ENCODE data around the gene CD6.

CD6 gene

DNA sequence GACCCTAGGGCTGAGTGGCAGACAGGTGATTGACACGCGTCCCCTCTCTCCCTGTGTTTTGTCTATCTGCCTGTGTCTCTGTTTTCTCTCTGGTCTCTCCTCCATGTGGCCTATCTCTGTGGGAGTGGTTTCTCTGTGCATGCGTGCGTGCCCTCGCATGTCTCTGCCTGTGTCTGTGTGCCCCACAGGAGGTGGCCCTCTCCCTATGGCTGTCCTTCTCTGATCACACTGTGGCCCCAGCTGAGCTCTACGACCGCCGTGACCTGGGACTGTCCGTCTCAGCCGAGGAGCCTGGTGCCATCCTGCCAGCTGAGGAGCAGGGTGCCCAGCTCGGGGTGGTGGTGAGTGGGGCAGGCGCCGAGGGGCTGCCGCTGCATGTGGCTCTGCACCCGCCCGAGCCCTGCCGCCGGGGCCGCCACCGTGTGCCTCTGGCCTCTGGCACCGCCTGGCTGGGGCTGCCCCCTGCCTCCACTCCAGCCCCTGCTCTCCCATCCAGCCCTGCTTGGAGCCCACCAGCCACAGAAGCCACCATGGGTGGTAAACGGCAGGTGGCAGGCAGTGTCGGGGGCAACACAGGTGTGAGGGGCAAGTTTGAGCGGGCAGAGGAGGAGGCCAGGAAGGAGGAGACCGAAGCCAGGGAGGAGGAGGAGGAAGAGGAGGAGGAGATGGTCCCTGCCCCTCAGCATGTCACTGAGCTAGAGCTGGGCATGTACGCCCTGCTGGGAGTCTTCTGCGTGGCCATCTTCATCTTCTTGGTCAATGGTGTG lies 35.6 kb upstream of the CD6 start:
- DNase-seq = no peak

DNA sequence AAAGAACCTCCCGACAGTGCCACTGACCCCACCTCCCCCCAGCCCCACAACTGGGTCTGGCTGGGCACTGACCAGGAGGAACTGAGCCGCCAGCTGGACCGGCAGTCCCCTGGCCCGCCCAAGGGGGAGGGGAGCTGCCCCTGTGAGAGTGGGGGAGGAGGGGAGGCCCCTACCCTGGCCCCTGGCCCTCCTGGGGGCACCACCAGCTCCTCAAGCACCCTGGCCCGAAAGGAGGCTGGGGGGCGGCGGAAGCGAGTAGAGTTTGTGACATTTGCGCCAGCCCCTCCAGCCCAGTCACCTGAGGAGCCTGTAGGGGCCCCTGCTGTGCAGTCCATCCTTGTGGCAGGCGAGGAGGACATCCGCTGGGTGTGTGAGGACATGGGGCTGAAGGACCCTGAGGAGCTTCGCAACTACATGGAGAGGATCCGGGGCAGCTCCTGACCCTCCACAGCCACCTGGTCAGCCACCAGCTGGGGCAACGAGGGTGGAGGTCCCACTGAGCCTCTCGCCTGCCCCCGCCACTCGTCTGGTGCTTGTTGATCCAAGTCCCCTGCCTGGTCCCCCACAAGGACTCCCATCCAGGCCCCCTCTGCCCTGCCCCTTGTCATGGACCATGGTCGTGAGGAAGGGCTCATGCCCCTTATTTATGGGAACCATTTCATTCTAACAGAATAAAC lies 34.9 kb upstream of the CD6 start:
- DNase-seq = no peak

DNA sequence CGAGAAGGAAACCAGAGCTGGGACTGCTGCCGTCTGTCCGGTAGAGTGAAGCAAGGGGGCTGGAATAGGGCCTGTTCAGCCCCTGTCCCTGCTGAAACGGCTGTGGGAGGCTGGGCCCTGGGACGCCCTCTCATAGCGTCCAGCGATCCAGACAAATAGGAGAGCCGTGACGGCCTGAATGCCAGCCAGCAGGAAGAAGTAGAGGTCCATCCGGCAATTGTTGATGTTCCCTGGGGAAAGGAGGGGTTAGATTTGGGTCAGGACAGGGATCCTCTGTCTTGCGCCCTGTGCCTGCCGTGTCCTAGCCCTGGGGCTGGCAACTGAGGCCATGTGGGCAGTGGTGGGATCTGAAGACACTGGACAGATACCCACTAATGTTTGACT lies 34.3 kb upstream of the CD6 start:
- no peak for DNase-seq

DNA sequence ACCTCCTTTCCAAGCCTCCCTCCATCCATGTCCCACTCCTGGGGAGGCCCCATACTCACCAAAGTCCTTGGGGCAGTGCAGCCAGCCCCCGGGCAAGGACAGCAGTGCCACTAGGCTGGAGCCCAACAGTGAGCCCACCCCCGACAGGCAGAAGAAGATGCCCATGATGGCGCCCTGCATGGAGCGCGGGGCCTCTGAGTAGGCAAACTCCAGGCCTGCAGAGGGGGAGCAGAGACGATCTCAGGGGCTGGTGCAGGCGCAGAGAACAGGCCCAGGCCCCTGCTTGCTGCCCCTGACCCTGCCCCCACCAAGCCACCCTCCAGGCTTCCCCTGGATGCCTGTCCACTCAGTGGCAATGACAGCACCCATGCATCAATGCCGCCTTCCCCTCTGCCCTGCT lies 33.7 kb upstream of the CD6 start:
- DNase-seq = no peak

DNA sequence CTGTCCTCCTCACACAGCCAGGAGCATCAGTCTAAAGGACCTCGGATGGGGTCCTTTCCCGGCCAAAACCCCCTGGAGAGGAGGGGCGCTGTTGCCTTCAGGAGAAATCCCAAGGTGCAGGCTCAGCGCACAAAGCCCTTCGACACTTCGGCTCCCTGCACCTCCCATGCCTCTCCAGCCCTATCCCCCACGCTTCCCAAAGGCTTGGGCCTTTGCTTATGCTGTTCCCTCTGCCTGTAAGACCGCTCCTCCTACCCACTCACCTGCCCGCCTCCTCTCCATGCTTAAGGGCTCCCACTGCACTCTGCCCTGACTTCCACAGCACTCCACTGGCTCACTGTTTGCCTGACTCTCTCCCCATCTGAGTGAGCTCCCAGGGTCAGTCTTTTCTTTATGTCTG lies 33.0 kb upstream of the CD6 start:
- DNase-seq = no peak

DNA sequence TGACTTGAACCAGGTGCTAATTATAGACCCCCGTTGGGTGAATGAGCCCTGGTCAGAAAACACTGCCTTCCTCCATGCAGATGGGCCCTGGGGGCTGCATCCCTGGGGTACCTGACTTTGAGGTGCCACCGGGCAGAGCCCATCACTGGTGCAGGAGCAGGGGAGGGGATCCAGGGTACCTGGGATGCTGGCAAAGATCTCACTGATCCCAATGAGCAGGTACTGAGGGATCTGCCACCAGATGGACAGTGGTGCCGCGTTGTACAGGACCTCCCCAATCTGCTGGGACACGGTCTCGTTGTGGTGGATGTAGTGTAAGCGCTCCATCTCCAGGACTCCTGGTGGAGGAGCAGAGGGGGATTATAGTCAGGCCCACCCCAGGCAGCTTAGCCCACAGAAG lies 32.2 kb upstream of the CD6 start:
- DNase-seq = no peak

DNA sequence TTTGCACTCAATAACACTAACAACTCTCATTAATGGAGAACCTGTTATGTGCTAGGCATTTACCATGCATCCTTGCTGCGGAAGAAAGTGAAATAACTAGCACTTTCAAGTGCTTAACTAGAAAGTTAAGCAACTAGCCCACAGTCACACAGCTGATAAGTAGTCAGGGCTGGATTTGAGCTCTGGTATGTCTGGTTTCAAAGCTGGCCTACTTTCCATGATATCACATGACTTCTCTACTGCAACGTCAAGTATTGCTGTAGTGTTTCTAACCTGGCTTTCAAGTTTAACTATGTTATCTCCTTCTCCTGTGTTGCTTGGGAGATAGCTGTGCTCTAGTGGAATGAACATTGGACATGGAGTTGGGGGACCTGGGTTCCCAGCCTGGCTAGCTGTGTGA lies 31.6 kb upstream of the CD6 start:
- DNase-seq = no peak

DNA sequence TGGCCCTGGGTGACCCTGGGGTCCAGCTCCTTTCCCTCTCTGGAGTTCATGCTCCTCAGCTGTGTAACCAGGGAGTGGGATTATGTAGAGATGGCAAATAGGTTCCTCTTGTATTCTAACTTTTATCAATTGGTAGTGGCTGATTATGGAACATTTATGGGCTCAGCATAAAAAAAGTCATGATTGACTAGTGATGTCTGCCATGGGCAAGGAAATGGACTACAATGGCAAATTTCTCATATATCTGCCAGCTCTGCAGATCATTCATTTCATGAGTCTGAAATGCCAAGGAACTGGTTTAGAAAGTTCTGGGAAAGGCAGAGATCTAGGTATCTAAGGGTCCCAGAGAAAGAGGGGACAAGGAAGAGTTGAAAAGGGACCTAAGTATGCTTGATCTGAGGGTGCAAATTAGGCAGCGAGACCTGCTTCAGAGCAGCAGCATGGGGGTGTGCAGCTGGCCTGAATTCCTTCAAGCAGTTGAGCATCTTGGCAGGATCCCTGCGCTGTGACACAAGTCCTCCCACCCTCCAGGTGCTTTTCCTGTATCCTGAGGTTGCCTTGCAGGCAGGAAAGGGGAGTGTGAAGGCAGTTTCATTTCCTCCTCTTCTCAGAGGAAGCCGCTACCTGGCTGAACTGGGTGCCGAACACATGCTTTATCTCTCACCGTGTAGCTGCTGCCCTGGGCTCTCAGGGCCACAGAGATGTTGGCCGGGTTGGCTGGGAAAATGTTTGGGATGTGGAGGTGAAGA lies 29.9 kb upstream of the CD6 start:
- no peak for DNase-seq

DNA sequence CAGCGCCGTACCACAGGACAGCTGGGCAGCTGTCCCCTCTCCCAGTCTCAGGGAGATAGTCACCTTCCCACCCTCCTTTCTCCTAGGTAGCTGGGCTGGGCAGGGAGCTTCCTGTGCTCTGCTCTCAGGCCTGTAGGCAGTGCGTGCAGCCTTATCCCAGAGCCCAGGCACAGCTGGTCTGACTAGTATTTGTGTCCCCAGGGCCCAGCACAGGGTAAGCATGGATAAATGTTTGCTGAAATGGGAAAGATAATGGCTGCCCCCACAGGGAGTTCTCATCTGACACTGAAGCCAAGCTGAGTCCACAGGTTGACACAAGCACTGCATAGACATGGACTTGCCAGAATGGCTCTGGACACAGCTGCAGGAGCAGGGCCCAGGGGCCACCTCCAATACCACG lies 29.3 kb upstream of the CD6 start:
- DNase-seq = no peak

DNA sequence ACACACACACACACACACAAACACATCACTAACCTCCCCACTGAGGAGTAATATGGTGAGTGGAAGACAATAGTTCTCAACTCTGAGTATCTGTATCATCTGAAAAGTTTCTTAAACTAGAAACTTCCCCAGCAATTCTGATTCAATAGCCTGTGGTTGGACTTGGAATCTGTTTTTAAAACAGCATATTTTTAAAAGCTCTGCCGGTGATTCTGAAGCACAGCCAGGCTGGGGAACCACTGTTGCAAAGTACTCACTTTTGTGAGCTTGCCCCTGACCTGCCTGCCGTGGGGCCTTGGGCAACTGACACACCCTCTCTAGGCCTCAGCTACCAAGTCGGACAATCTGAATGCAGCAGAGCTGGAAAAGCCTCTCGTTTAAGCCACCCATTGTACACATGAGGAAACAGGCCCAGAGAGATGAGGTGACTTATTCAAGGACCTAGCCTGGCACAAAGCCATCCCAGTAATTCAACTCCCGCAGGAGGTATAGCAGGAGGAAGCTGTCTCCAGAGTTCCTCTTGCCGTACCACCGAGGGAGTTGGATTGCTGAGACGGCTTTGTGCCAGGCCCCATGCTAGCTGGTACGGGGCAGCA lies 28.4 kb upstream of the CD6 start:
- DNase-seq = no peak

DNA sequence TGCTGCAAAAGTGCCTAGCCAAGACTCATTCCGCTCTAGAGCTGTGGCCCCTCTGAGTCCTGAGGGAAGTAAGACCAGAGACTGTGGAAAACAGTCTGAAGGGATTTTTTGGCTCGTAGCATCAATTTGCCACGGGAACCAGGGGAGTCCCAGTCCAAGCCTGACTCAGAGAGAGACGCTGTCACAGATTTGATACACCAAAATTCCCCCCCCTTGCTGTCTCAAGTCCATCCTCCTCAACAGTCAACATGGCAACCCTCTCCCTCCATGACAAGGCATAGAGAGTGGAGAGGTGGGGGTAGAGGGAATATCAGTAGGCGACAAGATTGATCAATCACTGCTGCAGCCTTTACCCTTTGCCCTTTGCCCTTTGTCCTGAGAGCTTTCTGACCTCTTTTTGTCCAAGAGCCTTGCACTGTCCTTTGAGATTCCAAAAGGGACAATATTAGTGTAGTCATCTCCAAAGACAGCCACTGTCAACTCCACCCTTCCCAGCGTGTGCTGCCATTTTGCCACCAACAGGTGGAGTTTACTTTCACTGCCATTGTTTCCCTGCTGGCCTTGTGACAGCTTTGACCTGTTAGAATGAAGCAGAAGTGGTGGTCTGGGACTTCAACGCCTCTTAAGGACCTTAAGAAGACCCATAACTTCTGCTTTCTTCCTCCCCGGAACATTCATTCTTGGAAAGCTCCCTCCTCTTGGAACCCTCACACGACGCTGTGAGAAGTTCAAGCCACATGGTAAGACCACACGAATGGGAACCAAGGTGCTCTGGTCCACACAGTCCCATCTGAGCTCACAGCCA lies 26.8 kb upstream of the CD6 start:
- no peak for DNase-seq

DNA sequence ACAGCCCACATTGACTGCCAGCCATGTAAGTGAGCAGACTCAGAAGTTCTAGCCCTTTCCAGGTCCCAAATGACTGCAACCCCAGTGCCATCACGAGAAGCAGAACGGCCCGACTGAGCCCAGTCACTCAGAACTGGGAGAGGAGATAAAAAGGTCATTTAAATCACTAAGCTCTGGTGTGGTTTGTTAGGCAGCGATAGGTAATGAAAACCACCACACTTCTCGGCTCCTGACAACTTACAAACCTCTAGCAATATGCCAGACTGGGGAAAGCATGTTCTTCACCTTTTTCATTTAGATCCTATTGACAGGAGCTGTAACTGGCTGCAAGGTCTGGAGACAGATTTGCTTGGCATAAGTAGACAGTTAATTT lies 26.2 kb upstream of the CD6 start:
- no peak for DNase-seq

DNA sequence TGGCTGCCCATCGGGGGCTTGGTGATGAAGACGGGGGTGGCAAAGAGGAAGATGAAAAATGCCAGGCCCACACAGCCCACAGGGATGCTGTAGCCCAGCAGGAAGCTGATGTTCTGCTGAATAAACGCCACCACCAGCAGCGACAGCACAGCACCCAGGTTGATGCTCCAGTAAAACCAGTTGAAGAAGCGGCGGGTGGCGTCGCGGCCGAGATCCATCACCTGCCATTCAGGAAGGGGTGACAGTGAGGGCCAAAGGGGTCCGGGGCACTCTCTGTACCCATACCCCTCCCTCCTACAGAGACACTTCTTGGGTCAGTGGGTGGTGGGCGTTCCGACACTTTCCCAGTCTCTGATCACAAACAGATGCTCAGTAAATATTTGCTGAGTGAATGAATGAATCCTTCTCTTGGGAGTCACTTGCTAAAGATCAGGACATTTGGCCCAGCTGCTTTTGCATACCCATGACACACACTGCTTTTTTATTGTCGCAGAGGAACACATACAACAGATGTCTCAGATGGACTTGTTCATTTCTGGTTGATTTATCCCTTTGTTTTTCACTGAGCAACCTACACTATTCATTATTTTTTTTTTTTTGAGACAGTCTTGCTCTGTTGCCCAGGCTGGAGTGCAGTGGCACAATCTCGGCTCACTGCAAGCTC lies 24.7 kb upstream of the CD6 start:
- DNase-seq = no peak

DNA sequence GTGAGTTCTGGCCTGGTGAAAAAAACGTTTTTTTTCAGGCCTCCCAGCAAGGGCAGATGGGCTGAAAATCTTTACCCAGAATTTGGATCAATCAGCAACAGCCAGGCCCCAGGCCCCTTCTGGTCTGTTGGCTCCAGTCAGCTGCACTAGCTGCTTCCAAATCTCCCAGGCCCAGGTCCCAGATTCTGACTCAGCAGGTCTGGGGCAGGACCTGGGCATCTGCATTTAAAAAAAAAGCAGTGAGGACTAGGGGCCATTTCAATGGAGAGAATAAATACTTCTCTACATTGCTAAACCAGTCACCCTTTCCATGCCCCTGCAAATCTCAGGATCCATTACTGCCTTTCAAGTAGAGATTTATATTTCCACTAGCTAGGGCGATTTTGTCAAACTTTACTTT lies 23.8 kb upstream of the CD6 start:
- no peak for DNase-seq

DNA sequence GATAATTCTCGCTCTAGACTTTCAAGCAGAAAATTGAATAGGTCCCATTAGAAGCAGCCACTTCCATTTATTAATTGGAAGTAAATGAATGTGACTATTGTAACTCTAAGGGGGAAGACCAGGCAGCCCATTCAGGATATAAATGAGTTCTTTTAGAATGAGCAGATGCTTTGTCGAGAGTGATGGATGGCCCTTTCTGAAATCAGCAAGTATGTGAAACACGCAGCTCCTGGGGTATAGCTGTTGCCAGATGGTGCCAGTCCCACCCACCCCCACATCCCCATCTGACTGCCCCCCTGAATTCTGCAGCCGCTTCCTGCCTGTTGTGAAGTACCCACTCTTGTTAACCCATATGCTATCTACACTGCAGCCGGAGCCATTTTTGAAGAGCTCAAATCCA lies 23.2 kb upstream of the CD6 start:
- no peak for DNase-seq

DNA sequence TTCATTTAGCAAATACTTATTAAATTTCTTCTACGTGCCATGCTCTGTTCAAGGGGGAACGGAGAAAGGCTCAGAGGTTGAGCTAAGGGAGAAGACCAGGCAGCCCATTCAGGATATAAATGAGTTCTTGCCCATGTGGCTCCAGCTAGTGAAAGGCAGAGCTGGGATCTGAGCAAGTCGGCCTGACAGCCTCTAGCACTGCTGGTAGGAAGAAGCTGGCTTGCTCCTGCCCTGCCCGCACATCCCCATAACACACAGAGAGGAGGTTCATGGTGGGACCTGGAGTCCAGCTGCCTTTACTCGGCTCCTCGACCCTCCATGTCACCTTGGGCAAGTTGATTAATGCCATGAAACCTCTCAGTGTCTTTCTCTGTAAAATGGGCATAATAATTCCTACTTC lies 21.5 kb upstream of the CD6 start:
- DNase-seq = no peak

DNA sequence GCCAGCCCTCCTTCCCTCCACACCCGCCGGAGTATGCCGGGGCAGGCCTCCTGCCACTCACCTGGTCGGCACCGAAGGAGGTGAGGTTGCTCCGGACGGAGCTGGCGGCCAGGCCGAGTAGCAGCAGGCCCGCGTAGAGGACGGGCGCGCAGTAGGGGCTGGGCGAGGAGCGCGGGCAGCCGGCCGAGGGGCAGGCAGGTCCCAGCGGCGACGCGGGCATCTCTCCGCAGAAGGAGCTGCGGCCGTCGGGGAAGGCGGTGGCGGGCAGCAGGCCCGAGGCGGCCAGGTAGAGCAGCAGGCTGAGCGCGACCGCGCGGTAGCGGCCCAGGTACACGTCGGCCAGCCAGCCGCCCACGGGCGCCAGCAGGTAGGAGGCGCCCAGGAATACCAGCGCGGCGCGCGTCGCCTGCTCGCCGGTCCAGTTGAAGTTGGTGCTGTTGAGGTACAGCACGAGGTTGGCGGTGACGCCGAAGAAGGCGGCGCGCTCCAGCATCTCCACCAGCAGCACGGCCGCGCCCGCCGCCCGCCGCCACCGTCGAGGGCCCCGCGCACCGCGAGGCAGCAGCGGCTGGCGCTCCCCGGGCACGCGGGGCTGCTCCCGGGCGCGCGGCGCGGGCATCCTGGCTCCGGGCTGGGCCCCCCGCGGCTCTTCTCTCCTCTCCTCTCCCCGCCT lies 20.4 kb upstream of the CD6 start:
- DNase-seq = no peak

DNA sequence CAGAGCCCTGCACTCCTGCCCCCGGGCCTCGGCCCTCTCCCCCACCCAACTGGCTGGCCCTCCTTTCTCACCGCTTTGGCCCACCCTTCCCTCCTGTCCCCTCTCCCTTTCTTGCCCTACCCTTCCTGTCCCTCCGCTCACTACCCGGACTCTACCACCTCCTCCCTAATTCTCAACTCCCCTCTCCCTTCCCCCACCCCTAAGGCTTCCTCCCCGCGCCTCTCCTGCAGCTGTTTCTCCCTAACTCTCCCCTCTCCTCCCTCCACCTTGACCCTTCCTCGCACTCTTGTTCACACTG lies 19.9 kb upstream of the CD6 start:
- DNase-seq = no peak

DNA sequence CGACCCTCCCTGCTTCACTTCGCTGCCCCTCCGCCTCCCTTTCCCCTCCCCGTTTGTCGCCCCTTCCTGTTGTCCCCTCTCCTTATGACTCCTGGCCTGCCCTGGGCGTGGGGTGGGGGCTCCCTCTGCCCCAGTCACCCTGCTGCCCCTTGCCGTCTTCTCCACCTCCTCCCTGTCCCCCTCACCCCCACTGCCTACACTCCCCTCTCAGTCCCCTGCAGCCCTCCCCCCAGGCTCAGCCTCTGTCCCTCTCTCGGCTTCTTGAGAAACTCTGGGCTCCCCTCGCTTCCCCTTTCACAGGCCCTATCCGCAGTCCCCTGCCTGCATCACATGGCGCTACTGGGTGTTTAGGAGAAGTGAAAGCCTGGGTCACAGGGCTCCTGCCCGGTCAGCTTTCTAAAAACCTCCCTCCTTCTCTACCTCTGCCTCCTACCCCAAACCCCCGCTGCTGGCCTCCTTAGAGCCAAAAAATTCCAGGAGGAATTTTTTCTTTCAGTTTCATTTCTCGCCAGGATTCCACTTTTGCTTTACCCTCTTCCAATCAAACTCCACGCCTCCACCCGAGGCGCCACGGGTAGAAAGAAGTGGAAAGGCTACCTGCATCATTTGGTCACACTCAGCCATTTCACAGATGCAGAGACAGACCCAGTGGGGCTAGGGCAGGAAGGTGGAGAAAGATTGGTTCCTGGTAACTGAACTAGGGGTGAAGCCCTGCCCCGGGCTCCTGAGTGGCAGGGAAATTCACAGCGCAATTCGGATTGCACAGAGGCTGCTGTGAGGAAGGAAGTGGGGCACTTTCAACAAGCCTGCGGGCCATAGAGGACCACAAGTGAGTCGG lies 19.4 kb upstream of the CD6 start, which contains the start of gene SLC15A3:
SLC15A3 (minus strand) TSS at position 273 of the 838 bp plus-strand sequence. CDS start 625 bp downstream, outside the sequence.
- no peak for DNase-seq

DNA sequence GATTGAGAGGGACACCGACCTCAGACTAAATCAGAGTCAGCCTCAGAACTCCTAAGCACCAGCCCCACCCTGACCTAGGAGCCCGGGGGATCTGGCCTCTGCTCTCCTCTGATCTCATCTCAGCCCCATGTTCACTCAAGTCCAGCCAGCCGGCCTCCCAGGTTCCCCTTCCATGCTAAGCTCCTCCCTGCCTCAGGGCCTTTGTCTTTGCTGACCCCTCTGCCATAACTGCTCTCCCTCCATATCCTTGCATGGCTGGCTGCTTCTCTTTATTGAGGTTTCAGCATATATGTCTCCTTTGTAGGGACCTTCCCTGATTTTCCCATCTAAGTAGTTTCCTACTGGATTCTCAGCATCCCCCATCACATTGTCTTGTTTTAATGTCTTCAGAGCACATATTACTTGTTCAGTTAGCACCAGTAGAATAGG lies 18.7 kb upstream of the CD6 start:
- DNase-seq = no peak

DNA sequence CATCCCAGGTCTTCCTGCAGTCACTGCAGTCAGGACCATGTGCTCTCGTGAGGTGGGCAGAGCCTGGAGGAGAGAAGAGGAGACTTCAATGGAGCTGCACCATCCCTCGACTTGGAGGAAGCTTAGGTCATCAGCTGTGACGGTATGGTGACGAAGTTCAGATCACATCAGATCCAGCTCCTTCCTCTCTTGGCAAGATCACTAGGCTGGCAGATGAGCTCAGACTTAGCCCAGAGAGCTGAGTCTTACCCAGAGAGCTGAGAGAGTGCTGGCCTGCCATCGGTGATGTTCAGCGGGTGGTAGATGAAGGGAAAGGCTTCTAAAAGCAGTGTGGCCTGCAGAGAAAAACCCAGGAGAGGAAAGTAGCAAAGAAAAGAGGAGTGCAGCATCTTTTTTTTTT lies 17.7 kb upstream of the CD6 start:
- DNase-seq = no peak
